ENCODE data around the gene VAMP7. TPM values are rescaled to one million over a fixed set of nuclear protein-coding genes. Genes with fewer than 3 reads are reported as not detected.
A peak's percentile ranks its signal among the peaks of the same experiment; 100 is the strongest.

VAMP7 gene
- total RNA-seq, 1 experiment from 2014 or later, result 60.2 TPM

GRCh38 chrX:155877288-155877687 lies 3.9 kb upstream of the VAMP7 start:
- Histone ChIP-seq H3K79me2 (ENCODE audit: low read depth) (peaks cover 10% of the 10 kb centered on the region), H3K27ac (no peak overlapping the region), H3F3A (ENCODE audit: insufficient read depth, low read depth) (no peaks in the 10 kb centered on the region), H3K4me1 (replicated peaks; ENCODE audit: insufficient read depth) (0 out of 2 replicates have a peak, but pooled peaks cover 4% of the 10 kb centered on the region), H4K20me1 (ENCODE audit: insufficient read depth) (no peaks in the 10 kb centered on the region; the same call in 1 of the 2 replicates), H3K4me2 (no peak overlapping the region), H3K4me3 (no peak overlapping the region), H3K9me2 (ENCODE audit: insufficient read depth) (no peaks in the 10 kb centered on the region), H2AFZ (no peak overlapping the region), H3K27me3 (ENCODE audit: insufficient read depth, low read depth) (peaks cover 7% of the 10 kb centered on the region; the same call in 1 of the 2 replicates), H3K9me3 (ENCODE audit: insufficient read depth, low read depth) (no peaks in the 10 kb centered on the region), H3K36me3 (ENCODE audit: low read depth) (no peaks in the 10 kb centered on the region)
- intact Hi-C loops (cut with micrococcal nuclease; ENCODE audit: unreplicated experiment), result no loop called here
- POLR2A ChIA-PET (ENCODE audit: unreplicated experiment), result no interaction called here
- DNase-seq, result no peak
- no TSS peak for BruUV-seq (replicated peaks)
- CTCF ChIA-PET, result no interaction called here
- TF ChIP-seq EZH2 (IDR thresholded peaks at IDR 0.05; ENCODE audit: low read depth), result no peak
- TF ChIP-seq CTCF (conservative IDR thresholded peaks at IDR 0.05), result no peak

GRCh38 chrX:155880586-155881157 lies 473 bp upstream of the VAMP7 start:
- no peak for DNase-seq
- no peaks in the 10 kb centered on the region for H3F3A ChIP-seq (ENCODE audit: insufficient read depth, low read depth)
- H3K27ac ChIP-seq, result no peak overlapping the region
- no TSS peak for BruUV-seq (replicated peaks)
- CTCF ChIA-PET, result no interaction called here
- intact Hi-C loops (cut with micrococcal nuclease; ENCODE audit: unreplicated experiment), result loop anchor here (2.0 kb wide), 1 partner anchor 854 kb away; the partner anchor contains the start of gene FUNDC2
- H3K9me2 ChIP-seq (ENCODE audit: insufficient read depth), result no peaks in the 10 kb centered on the region
- POLR2A ChIA-PET (ENCODE audit: unreplicated experiment), result no interaction called here
- no peaks in the 10 kb centered on the region for H3K27me3 ChIP-seq (ENCODE audit: insufficient read depth, low read depth)
- peak overlapping the region; percentile 96 for H3K4me3 ChIP-seq
- H4K20me1 ChIP-seq (ENCODE audit: insufficient read depth), result no peaks in the 10 kb centered on the region; the same call in 1 of the 2 replicates
- peak overlapping the region; percentile 89 for H3K4me2 ChIP-seq
- H3K4me1 ChIP-seq (replicated peaks; ENCODE audit: insufficient read depth), result 0 out of 2 replicates have a peak, but pooled peaks cover 6% of the 10 kb centered on the region
- H3K9me3 ChIP-seq (ENCODE audit: insufficient read depth, low read depth), result no peaks in the 10 kb centered on the region
- peak overlapping the region; percentile 93 for H2AFZ ChIP-seq
- no peak for TF ChIP-seq EZH2 (IDR thresholded peaks at IDR 0.05; ENCODE audit: low read depth)
- no peak for TF ChIP-seq CTCF (conservative IDR thresholded peaks at IDR 0.05)
- no peaks in the 10 kb centered on the region for H3K36me3 ChIP-seq (ENCODE audit: low read depth)
- H3K79me2 ChIP-seq (ENCODE audit: low read depth), result peaks cover 30% of the 10 kb centered on the region

GRCh38 chrX:155886409-155886808 lies 5.3 kb downstream of the VAMP7 start:
- Histone ChIP-seq H3K27me3 (ENCODE audit: insufficient read depth, low read depth) (no peaks in the 10 kb centered on the region), H3K4me3 (no peak overlapping the region), H2AFZ (no peak overlapping the region), H3K79me2 (ENCODE audit: low read depth) (peaks cover 29% of the 10 kb centered on the region), H3K9me3 (ENCODE audit: insufficient read depth, low read depth) (no peaks in the 10 kb centered on the region), H3K4me2 (no peak overlapping the region), H3K4me1 (replicated peaks; ENCODE audit: insufficient read depth) (0 out of 2 replicates have a peak, but pooled peaks cover 10% of the 10 kb centered on the region), H3K9me2 (ENCODE audit: insufficient read depth) (no peaks in the 10 kb centered on the region), H3F3A (ENCODE audit: insufficient read depth, low read depth) (no peaks in the 10 kb centered on the region), H3K36me3 (ENCODE audit: low read depth) (no peaks in the 10 kb centered on the region), H3K27ac (no peak overlapping the region), H4K20me1 (ENCODE audit: insufficient read depth) (no peaks in the 10 kb centered on the region)
- intact Hi-C loops (cut with micrococcal nuclease; ENCODE audit: unreplicated experiment), result no loop called here
- BruUV-seq (replicated peaks), result no TSS peak
- POLR2A ChIA-PET (ENCODE audit: unreplicated experiment), result no interaction called here
- TF ChIP-seq EZH2 (IDR thresholded peaks at IDR 0.05; ENCODE audit: low read depth), result no peak
- no peak for TF ChIP-seq CTCF (conservative IDR thresholded peaks at IDR 0.05)
- CTCF ChIA-PET, result no interaction called here
- no peak for DNase-seq

Data from PC-9 (cell line).